SK-N-SH treated with all-trans-retinoic acid at 6 μM for 48 hours (cell line): ENCODE data around the gene SP5.

Experiments used
- POU6F1 ChIP-seq: fragments of 250-450 bp; sonication (Bioruptor Pico); IDR thresholded peaks from 2 replicates; pipeline ENCODE4 v1.8.0; 2021; ENCODE audit warnings: low read depth, mild to moderate bottlenecking, moderate library complexity, borderline replicate concordance
- RARB ChIP-seq: fragments of 250-450 bp; sonication (Bioruptor Pico); IDR thresholded peaks from 2 replicates; pipeline ENCODE4 v1.8.0; 2021; ENCODE audit warnings: mild to moderate bottlenecking, moderate library complexity
- SNAI2 ChIP-seq: fragments of 250-450 bp; sonication (Bioruptor Pico); IDR thresholded peaks from 2 replicates; pipeline ENCODE4 v1.5.0; 2020; ENCODE audit warnings: mild to moderate bottlenecking, moderate library complexity
- ZFP3 ChIP-seq: fragments of 250-450 bp; sonication (Bioruptor Pico); IDR thresholded peaks from 2 replicates; pipeline ENCODE4 v1.5.0; 2020; ENCODE audit warnings: mild to moderate bottlenecking, moderate library complexity

GRCh38 chr2:170711774-170712652 lies 3.1 kb upstream of the SP5 start:
- TF ChIP-seq POU6F1 (CRISPR knock-in tag) (no peak), RARB (no peak), SNAI2 (no peak), ZFP3 (CRISPR knock-in tag) (no peak)
